Panc1 (cell line): ENCODE data around the gene RAD21L1. TPM values are rescaled to one million over a fixed set of nuclear protein-coding genes. Genes with fewer than 3 reads are reported as not detected.

Source experiments
- ATAC-seq: fragments of 200-7000 bp; cut with Tn5 transposase; 2 replicates; pipeline ENCODE4 v1.9.1; 2020; ENCODE audit warnings: mild to moderate bottlenecking, moderate library complexity
- BruUV-seq: library from RNA; stranded (reverse); fragments of 400-500 nt; replicated peaks from 2 replicates; lab custom pipeline; 2021; lab: Mats Ljungman, UMichigan
- CTCF ChIA-PET: fragments of 300-600 bp; sonication (Branson Sonifier 250); formaldehyde crosslinking; loops from one replicate; lab custom pipeline; 2022; ENCODE audit warnings: antibody characterized with exemption; lab: Charles Lee
- POLR2A ChIA-PET: fragments of 300-600 bp; sonication (Branson Sonifier 250); formaldehyde crosslinking; loops from one replicate; lab custom pipeline; 2022; ENCODE audit warnings: antibody characterized with exemption; lab: Charles Lee
- DNase-seq: peaks from one replicate; pipeline ENCODE4 v3.0.0-alpha.2; 2010; ENCODE audit warnings: low read depth, low spot score
- H3K27ac ChIP-seq: 2 replicates; pipeline ENCODE4 v1.5.1; 2011; ENCODE audit warnings: mild to moderate bottlenecking, low read length, inconsistent platforms
- H3K27me3 ChIP-seq: fragments of 200-500 bp; sonication (Bioruptor generic); 2 replicates; pipeline ENCODE4 v1.6.0; 2014; ENCODE audit warnings: low read length, inconsistent platforms; ENCODE audit not compliant: control insufficient read depth, insufficient read depth
- H3K36me3 ChIP-seq: fragments of 200-500 bp; sonication (Bioruptor generic); 2 replicates; pipeline ENCODE4 v1.5.1; 2014; ENCODE audit warnings: inconsistent platforms, mild to moderate bottlenecking, low read length, moderate library complexity; ENCODE audit not compliant: control insufficient read depth, insufficient read depth
- H3K4me1 ChIP-seq: 2 replicates; pipeline ENCODE4 v1.5.1; 2011; ENCODE audit warnings: inconsistent platforms, mild to moderate bottlenecking, low read length, moderate library complexity; ENCODE audit not compliant: control insufficient read depth, insufficient read depth
- H3K4me3 ChIP-seq, 2 experiments: 2 replicates each; pipeline ENCODE4 v1.5.1; 2011 to 2012; ENCODE audit warnings: low read depth in 2 of 2, low read length in 2 of 2, mild to moderate bottlenecking in 2 of 2, inconsistent platforms in 1 of 2, moderate library complexity in 1 of 2
- H3K9me3 ChIP-seq: fragments of 200-500 bp; sonication (Bioruptor generic); 2 replicates; pipeline ENCODE4 v1.5.1; 2014; ENCODE audit warnings: low read depth, mild to moderate bottlenecking, inconsistent platforms, low read length, moderate library complexity; ENCODE audit not compliant: control insufficient read depth, insufficient read depth
- POLR2AphosphoS5 ChIP-seq: IDR thresholded peaks from 2 replicates; pipeline ENCODE4 v1.6.1; 2012; ENCODE audit warnings: mild to moderate bottlenecking, low read depth, low read length, moderate library complexity
- SIN3A ChIP-seq: IDR thresholded peaks from 2 replicates; pipeline ENCODE4 v1.6.1; 2012; ENCODE audit warnings: low read depth, mild to moderate bottlenecking, low read length, moderate library complexity, borderline replicate concordance; ENCODE audit not compliant: insufficient read depth
- TCF7L2 ChIP-seq: IDR thresholded peaks from 2 replicates; pipeline ENCODE4 v1.6.1; 2011; ENCODE audit warnings: mild to moderate bottlenecking, low read depth, low read length, inconsistent platforms
- in situ Hi-C: cut with HindIII; loops from 2 replicates; pipeline ENCODE4 v1.10.0; 2016; ENCODE audit warnings: low sequenced_read_pairs, low pct_unique_long_range_greater_than_20kb
- intact Hi-C: fragments of 100-400 bp; cut with micrococcal nuclease; formaldehyde crosslinking; loops from one replicate; pipeline ENCODE4 v1.10.0; 2022; ENCODE audit not compliant: unreplicated experiment
- total RNA-seq: library from RNA; stranded (reverse); gene quantifications from one replicate; pipeline ENCODE4 v1.2.1, GENCODE V29; 2021; ENCODE audit not compliant: unreplicated experiment
- TF ChIP-seq, protein P1 (sequence below): fragments of 450-650 bp; IDR thresholded peaks from 2 replicates; pipeline ENCODE4 v1.5.1; 2017; ENCODE audit warnings: mild to moderate bottlenecking
- TF ChIP-seq, protein P2 (sequence below), 2 experiments: IDR thresholded peaks; 2 replicates each; pipeline ENCODE4 v1.6.1; 2011 to 2012; ENCODE audit warnings: low read depth in 2 of 2, control low read depth in 1 of 2, low read length in 1 of 2, mild to moderate bottlenecking in 1 of 2, moderate library complexity in 1 of 2; ENCODE audit not compliant: insufficient read depth in 1 of 2

Gene RAD21L1
- total RNA-seq, 1 experiment from 2014 or later: 1.0 TPM

GRCh38 chr20:1180949-1181348 is 44.9 kb upstream of the RAD21L1 start:
- intact Hi-C loops: no loop called here
- ChIA-PET POLR2A (no interaction called here), CTCF (no interaction called here)
- H3K27me3 ChIP-seq: peaks cover 4% of the 10 kb centered on the region; the same call in 1 of the 2 replicates
- H3K27ac ChIP-seq: no peak overlapping the region
- no peak overlapping the region for H3K4me3 ChIP-seq
- in situ Hi-C loops: no loop called here
- no peaks in the 10 kb centered on the region for H3K9me3 ChIP-seq
- TF ChIP-seq, protein P1, sequence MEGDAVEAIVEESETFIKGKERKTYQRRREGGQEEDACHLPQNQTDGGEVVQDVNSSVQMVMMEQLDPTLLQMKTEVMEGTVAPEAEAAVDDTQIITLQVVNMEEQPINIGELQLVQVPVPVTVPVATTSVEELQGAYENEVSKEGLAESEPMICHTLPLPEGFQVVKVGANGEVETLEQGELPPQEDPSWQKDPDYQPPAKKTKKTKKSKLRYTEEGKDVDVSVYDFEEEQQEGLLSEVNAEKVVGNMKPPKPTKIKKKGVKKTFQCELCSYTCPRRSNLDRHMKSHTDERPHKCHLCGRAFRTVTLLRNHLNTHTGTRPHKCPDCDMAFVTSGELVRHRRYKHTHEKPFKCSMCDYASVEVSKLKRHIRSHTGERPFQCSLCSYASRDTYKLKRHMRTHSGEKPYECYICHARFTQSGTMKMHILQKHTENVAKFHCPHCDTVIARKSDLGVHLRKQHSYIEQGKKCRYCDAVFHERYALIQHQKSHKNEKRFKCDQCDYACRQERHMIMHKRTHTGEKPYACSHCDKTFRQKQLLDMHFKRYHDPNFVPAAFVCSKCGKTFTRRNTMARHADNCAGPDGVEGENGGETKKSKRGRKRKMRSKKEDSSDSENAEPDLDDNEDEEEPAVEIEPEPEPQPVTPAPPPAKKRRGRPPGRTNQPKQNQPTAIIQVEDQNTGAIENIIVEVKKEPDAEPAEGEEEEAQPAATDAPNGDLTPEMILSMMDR: no peak
- H3K36me3 ChIP-seq: no peaks in the 10 kb centered on the region
- no TSS peak for BruUV-seq
- H3K4me1 ChIP-seq: peaks cover 2% of the 10 kb centered on the region; the same call in 1 of the 2 replicates
- ATAC-seq (no peak), DNase-seq (no peak)

GRCh38 chr20:1182106-1182505 is 43.7 kb upstream of the RAD21L1 start:
- Histone ChIP-seq H3K4me1 (peaks cover 3% of the 10 kb centered on the region; the same call in 1 of the 2 replicates), H3K27ac (no peak overlapping the region), H3K4me3 (no peak overlapping the region), H3K27me3 (peaks cover 4% of the 10 kb centered on the region; the same call in 1 of the 2 replicates), H3K36me3 (no peaks in the 10 kb centered on the region), H3K9me3 (no peaks in the 10 kb centered on the region)
- intact Hi-C loops: no loop called here
- in situ Hi-C loops: no loop called here
- ATAC-seq (no peak), DNase-seq (no peak)
- no peak for TF ChIP-seq TCF7L2
- TF ChIP-seq, protein P2, sequence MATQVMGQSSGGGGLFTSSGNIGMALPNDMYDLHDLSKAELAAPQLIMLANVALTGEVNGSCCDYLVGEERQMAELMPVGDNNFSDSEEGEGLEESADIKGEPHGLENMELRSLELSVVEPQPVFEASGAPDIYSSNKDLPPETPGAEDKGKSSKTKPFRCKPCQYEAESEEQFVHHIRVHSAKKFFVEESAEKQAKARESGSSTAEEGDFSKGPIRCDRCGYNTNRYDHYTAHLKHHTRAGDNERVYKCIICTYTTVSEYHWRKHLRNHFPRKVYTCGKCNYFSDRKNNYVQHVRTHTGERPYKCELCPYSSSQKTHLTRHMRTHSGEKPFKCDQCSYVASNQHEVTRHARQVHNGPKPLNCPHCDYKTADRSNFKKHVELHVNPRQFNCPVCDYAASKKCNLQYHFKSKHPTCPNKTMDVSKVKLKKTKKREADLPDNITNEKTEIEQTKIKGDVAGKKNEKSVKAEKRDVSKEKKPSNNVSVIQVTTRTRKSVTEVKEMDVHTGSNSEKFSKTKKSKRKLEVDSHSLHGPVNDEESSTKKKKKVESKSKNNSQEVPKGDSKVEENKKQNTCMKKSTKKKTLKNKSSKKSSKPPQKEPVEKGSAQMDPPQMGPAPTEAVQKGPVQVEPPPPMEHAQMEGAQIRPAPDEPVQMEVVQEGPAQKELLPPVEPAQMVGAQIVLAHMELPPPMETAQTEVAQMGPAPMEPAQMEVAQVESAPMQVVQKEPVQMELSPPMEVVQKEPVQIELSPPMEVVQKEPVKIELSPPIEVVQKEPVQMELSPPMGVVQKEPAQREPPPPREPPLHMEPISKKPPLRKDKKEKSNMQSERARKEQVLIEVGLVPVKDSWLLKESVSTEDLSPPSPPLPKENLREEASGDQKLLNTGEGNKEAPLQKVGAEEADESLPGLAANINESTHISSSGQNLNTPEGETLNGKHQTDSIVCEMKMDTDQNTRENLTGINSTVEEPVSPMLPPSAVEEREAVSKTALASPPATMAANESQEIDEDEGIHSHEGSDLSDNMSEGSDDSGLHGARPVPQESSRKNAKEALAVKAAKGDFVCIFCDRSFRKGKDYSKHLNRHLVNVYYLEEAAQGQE (IDR thresholded peaks at IDR 0.05; ENCODE audit: insufficient read depth in 1 of 2, low read depth in 2 of 2, low read length in 1 of 2): no peak
- TF ChIP-seq POLR2AphosphoS5: no peak
- TF ChIP-seq, protein P1: no peak
- no peak for TF ChIP-seq SIN3A
- ChIA-PET CTCF (no interaction called here), POLR2A (no interaction called here)
- no TSS peak for BruUV-seq
